NCI-H146 (cell line): Measurements from ENCODE around the gene MOB2.
"Not testable (repeated sequence)": the region's sequence is repeated elsewhere in the genome, so short reads cannot be mapped to it uniquely, and the experiment has no call there.

Experiments
- DNase-seq: peaks from one replicate; lab custom pipeline; 2025; lab: John Stamatoyannopoulos, UW

The MOB2 gene

GRCh38 chr11:1518301-1518700, 31.7 kb upstream of the MOB2 start:
- no peak for DNase-seq

- DNase-seq = no peak
Observed at GRCh38 chr11:1517117-1518005, 30.8 kb upstream of the MOB2 start.

- no peak for DNase-seq
Observed at GRCh38 chr11:1516273-1517067, 29.9 kb upstream of the MOB2 start.

- DNase-seq = peak; percentile 51
Observed at GRCh38 chr11:1515082-1516060, 28.8 kb upstream of the MOB2 start.

GRCh38 chr11:1514336-1515061, 27.9 kb upstream of the MOB2 start:
- no peak for DNase-seq

- DNase-seq = no peak
Observed at GRCh38 chr11:1513326-1514296, 27.0 kb upstream of the MOB2 start.

- DNase-seq = not testable (repeated sequence)
Observed at GRCh38 chr11:1512531-1513258, 26.1 kb upstream of the MOB2 start.

- no peak for DNase-seq
Observed at GRCh38 chr11:1511937-1512496, 25.4 kb upstream of the MOB2 start.

- no peak for DNase-seq
Observed at GRCh38 chr11:1510928-1511327, 24.3 kb upstream of the MOB2 start.

- not testable (repeated sequence) for DNase-seq
Observed at GRCh38 chr11:1510351-1510750, 23.8 kb upstream of the MOB2 start.

GRCh38 chr11:1509626-1510255, 23.2 kb upstream of the MOB2 start:
- DNase-seq = no peak

GRCh38 chr11:1508986-1509385, 22.4 kb upstream of the MOB2 start:
- no peak for DNase-seq

- no peak for DNase-seq
Observed at GRCh38 chr11:1508491-1508891, 21.9 kb upstream of the MOB2 start.

GRCh38 chr11:1507381-1508140, 21.0 kb upstream of the MOB2 start:
- no peak for DNase-seq

- no peak for DNase-seq
Observed at GRCh38 chr11:1506981-1507380, 20.4 kb upstream of the MOB2 start.

- DNase-seq = no peak
Observed at GRCh38 chr11:1505480-1505879, 18.9 kb upstream of the MOB2 start.

- no peak for DNase-seq
Observed at GRCh38 chr11:1504581-1505290, 18.2 kb upstream of the MOB2 start.
